Activated CD8-positive, alpha-beta memory T cell treated with anti-CD3 and anti-CD28 coated beads for 24 hours (primary cell): ENCODE measurements around the gene HNRNPU.

Source experiments
- DNase-seq: peaks from one replicate; pipeline ENCODE4 v3.0.0-alpha.2; 2020

Gene HNRNPU

DNA sequence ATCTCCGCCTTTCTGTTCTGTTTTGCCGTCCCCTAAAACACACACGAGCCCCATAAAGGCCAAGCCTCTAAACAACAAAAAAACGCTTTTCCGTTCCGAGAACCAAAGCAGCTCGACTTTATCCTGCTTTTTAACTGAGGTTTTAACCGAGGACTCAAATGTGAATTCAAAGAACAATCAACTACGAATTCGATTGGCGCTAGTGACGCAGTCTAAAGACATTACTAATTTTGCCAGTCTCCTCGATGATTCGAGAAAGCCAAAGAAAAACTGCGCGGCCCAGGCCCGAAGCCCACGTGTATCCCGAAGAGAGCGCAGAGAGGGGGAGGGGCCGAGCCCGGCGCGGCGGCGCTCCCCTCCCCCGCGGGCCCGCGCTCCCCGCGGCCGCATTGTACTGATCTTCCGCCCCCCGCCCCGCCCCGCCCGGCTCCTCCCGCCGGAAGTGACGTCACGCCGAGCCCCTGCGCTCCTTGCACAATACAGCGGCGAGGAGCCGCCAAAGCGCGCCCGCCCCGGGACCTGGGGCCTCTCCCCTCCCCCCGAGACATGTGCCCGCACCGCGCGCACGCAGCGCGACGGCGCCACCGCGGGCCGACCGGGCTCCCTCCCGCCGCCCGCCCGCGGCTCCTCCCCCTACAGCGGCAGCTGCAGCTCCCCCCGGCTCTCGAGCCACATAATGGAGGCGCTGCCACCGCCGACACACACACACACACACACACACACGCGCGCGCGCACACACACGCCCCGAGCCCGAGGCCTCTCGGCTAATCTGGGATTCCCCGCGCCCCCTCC is 1.4 kb downstream of the HNRNPU start:
- peak; percentile 98 for DNase-seq

DNA sequence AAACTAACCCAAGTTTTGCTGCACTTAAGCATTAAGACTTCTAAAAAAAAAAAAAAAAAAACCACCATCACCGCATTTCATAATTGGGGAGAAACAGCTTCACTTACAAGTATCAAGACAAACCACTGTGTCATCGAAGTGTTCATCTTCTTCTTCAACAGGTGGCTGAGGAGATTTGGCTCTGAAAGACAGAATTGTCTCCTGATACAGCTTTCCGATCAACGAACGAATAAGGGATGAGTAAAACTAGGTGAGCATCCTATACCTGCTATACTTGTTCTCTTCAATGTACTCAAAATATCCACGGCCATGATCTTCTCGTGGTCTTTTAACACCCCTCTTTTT is 2.0 kb downstream of the HNRNPU start:
- DNase-seq: no peak

DNA sequence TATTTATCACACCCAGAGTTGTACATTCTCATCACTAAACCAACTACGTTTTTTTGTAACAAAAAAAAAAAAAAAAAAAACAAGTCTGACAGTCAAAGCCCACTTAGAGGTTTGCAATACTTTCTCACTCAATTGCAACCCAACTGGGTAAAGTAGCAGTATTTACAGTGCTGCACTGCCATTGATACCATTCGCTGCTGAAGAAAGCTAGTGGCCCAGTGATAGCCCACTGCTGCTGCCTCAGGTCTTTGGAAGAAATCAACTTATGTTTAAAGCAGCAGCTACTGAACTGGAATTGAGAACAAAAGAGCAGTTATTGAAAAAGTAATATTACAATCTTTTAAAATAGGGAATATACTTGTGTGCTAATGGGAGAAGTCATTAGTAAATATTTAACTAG is 2.7 kb downstream of the HNRNPU start:
- no peak for DNase-seq

DNA sequence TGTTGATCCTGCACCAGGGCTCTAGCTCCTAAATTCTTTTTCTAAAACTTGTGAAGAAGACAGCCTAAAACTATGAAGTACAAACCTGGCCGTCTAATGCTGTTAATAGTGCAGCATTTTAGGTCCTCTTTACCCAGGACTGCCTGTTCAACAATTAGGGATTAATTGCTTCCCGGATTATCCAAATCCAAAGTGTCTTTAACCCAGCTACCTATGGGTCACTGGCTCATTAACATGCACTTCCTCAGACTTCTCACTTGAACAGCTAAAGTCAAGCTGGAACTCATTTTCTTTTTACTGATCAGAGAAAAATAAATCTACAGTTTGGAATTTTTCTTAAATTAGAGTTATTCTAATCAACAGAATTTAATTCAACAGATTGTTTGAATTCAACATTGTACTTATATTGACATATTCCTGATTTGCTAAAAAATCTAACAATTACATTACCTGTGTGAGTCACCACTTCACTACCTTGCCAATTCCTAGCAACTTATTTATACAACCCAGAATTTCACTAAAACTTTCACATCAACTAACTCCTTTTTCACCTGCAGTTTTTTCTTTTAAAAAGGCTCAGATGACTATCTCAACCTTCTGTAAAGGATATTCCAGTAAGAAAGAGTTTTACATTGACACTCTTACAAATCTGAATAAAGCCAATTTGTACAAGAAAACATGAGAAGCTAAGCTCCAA is 3.3 kb downstream of the HNRNPU start:
- no peak for DNase-seq

DNA sequence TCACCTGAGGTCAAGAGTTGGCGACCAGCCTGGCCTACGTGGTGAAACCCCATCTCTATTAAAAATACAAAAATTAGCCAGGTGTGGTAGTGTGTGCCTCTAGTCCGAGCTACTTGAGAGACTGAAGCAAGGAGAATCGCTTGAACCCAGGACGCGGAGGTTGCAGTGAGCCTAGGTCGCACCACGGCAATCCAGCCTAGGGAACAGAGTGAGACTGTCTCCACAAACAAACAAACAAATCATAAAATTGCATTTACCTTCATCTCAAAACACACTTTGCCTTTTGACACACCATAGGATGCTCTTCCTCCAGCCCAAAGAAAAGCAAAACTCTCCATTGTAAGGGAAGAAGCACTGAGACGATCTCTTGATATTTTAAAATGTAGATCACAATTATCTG is 4.3 kb downstream of the HNRNPU start:
- DNase-seq: no peak

DNA sequence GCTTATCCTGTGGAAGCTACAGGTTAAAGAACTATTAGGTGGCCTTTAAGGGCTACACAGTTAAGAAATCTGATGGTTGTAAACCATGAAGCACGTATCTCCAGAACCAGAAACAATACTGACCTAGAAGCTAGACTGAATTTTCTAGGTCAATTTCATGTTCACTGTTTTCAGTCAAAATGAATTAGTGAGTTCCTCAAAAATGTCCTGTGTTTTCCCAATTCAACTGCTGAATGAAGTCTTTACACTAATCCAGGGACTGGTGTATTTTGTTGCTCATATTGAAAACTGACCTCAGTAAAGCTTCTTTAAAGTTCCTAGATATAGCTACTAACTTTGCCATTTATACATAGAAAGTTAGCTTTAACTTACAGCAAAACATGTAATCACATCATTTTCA is 6.0 kb downstream of the HNRNPU start:
- no peak for DNase-seq

DNA sequence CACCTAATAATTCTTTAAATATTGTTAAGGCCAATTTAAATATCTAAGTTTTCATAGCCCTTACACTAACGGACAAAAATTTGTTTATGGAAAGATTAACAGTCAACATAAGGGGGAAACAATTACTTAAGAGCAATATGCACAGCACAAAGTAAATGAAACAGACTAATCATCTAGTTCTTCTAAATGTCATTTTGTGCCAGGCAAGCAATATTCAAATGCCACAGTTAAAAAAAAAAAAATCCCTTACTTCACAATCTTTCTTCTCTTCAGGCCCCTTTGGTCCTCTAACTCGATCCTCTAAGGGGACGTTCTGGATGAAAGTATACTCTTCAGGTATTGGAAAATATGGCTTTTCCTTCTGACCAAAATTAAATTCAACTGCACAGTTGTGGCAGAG is 6.6 kb downstream of the HNRNPU start:
- DNase-seq: no peak

DNA sequence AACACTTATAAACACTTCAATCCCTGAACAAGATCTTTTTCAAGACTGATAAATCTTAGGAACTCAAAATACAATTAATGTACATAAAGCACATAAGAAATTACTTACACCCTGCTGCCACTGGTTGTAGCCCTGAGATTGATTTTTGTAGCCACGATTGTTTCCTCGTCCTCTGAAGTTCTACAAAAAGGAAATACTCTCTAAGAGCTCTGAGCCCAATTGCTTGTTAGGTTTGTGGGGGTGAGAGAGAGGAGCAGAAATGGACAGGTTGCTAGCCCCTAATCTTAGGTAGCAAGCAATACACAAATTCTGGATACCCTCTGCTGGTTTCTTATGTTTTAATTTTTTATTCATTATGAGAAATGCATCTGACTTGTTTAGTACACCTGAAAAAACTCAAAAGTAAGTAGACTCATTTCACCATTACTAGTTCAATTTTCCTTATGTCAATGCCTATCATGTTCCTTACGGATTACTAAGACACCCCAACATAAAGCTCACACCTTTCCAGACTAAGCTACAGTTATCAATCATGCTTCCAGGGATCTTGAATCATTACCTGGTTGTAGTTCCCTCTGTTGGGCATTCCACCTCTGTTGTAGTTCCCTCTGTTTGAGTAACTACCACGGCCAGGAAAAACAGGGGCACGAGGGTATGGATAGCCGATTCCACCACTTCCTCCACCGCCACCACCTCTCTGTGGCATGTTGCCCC is 9.3 kb downstream of the HNRNPU start:
- DNase-seq: no peak

DNA sequence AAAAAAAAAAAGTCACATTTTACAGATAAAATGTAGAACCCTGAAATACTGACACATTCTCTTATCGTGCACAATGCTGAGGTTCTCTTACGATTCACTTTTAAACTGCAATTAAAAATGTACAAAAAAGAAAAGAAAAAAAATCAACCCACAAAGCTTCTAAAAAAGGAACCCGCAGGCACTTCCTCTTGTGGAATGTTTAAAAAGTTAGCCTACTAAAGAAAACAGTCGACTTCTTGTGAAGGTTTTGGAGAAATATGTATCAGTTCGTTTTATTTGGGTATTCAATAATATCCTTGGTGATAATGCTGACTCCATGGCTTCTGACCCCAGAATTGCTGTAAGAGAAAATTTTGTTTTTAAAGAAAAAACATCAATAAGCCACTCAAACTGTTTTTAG is 10.2 kb downstream of the HNRNPU start:
- DNase-seq: no peak

DNA sequence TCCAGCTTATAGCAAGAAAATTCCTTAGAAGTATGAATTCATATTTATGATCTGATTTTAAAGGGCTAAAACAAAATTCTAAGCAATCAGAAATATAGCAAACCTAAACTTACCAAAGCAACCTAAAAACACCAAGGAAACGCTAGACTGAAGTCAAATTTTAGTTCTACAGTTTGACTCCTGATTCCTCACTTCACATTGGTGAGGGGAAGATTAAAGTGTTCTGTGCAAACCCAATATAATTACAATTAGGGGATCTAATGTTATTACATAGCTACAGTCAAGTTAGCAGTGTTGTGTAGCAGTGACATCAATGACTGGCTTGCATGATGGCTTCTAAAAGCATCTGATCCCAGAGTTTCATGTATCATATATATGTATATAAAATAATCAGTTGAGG is 11.6 kb downstream of the HNRNPU start:
- no peak for DNase-seq

DNA sequence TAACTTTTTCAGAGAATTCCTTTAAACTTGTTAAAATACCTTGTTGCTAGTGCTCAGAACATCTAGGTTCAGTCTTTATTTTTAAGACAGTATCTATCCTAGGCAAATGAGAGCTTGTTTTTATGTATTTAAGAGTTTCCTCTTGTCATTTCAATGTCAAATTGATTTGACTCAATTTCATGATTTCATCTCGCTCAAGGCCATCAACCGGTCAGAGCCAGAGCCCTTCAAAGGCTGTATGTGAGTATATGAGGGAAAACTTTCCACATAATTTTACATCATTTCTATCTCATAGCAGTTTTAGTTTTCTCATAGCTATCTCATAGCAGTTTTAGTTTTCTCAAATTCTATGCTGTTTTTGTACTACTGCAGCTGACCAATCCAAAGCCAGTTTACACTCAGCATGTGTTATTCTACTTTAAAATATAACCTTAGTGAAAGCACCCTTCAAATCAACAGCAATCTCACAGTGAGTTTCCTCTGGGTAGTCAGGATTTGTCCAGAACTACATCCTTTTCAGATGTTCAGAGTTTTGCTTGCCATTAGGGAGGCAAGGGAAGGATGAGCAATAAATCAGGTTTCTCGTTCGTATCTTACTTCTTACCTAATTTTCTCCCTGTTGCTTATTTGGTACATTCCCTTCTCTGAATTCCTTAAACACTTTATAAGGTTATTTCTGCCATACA is 12.7 kb downstream of the HNRNPU start:
- DNase-seq: no peak

DNA sequence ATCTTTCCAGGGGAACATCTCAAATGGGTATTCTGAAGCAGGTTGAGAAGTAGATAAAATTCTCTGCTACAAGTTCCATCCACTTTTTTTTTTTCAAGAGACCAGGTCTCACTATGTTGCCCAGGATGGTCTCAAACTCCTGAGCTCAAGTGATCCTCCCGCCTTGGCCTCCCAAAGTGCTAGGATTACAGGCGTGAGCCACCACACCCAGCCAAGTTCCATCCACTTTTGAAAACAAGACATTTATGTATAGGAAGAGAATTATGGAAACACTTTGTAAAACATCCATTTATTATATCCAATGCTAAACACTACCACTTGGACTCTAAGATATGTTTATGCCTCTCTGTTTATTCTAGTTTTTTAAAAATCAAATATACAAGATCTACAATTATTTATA is 13.4 kb downstream of the HNRNPU start:
- no peak for DNase-seq

DNA sequence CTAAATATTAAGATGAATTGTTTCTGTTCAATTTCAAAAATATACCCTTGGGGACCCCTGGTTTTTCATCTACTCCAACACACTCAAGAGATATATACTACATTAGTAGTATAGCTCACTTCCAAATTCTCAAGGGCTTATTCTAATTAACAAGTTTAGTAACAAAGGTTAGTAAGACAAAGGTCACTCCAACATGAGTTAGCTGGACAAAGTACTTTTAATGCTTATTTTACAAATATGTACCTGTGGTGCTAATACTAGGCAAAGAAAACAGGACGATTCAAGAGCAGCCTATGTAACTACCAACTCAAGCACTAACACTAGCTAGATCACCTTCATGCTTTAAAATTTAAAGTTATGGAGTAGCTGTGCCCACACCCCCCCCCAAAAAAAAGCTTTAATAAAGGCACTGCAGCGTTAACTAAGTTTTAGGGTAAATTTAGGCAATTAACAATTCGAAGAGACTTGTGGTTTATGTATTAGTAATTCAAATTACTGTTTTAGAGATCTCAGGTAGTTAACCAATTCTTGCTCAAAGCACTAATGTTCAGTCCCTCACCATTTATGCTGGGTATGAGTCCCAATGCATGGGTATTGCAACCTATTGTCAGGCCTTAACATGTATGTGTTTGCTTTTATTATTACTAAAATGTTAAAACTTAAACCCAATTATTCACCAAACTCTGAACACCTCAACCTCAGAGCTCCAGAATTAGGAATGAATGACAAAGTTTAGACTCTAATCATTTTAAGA is 14.1 kb downstream of the HNRNPU start:
- no peak for DNase-seq

DNA sequence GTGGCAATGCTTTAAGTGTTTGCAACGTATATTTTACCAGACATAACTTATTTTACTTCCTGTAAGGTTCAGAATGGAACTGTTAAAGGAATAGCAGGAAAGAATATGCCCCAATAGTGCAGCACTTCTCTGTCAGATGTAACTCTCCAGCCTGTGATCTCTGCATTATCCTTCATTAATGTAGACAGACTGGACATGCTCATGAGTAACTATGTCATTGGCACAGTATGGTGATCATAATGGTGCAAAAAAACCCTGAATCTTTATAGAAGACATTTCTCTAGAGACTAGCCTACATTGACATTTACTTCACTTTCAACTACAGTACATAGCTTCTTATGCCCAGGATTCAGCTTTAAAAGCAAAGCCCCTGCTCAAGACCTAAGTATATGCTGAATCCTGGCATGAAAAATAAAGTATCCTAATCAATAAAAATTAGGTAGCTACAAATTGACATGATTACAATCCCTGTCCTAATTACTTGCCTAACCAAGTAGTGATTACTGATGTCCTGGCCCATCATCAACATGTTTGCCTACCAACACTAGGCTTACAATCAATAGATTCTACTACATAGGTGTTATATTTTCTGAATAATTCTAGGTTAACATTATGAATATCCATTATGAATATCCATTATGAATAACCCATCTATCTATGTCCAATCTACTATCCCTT is 15.0 kb downstream of the HNRNPU start:
- DNase-seq: no peak

DNA sequence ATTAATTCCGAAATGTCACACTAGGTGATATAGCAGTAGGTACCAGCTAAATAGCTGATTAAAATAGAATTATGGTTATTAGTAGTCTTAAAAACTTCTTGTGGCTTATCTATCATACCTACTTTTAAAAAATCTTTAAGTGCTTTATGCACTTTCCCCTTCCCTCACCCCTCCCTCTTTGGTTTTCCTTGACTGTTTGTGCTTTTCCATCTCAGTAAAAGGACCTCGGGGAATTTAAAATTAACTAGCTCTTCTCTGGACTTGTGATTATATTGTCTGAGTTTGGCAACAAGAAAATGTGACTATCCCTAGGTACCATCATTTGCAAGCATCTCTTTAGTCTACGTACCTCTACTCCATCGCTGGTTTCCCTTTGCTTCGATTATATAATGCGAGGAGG is 17.7 kb downstream of the HNRNPU start:
- no peak for DNase-seq

DNA sequence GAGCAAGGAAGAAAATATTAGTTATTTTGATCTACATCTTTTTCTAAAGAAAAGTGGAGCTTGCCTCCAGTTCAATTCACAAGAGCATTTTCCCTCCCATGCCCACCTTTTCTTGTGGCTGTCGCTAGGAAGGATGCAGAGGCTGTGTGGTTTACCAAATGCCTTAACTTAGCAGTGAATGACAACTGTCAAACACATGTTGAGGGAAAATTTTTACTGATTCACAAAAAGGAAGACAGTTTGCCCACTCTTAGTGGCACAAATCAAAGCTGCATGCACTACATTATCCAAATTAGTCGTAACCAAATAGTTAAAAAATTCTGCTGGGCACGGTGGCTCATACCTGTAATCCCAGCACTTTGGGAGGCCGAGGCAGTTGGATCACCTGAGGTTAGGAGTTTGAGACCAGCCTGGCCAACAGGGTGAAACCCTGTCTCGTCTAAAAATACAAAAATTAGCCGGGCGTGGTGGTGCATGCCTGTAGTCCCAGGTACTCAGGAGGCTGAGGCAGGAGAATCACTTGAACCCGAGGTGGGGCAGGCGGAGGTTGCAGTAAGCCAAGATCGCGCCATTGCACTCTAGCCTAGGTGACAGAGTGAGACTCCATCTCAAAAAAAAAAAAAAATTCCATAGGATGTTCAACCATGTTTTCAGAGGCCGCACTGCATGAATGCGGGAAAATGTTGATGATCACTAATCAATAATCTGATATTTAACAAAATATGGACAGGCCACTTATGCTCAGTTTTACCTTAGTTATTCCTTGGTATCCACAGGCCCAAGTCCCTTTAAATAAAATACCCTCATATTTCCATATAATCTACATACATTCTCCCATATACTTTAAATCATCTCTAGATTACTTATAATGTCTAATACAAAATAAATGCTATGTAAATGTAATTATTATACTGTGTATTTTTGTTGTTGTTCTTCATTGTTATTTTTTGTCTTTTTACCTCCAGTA is 19.9 kb downstream of the HNRNPU start:
- DNase-seq: no peak

DNA sequence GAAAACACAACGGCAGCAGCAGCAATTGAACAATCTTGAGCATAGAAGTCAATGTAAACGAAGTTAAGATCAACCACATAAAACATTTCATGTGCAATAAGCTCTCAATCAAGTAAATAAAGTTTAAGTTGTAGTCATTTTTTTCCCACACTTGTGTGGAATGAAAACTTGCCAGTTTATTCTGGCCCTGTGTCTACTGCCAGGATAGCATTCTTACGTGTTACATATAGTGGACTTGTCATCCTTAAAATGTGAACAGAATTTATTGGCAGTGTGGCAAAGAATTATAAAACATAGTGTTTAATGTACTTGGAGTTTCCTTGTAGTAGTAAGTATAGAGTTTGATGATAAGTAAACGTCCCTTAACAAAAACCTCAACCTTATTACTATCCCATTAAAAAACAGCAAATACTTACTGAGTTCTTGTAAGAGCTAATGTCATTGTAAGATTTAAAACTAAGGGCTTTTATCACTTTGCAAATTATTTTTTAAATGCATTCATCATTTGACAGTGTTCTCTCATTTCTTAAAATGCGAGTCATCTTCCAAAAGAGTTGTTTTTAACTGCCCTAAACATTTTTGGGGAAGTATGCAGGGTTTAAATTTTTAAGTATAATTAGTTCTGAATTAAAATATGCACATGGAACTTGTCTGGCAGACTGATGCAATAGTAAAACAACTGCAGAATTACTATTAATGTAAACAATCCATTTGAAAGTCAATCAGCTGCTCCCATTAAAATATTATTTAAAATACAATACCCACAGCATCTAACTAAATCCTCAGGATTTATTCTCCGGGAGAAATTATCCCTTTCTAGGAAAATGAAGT is 21.0 kb downstream of the HNRNPU start:
- DNase-seq: no peak

DNA sequence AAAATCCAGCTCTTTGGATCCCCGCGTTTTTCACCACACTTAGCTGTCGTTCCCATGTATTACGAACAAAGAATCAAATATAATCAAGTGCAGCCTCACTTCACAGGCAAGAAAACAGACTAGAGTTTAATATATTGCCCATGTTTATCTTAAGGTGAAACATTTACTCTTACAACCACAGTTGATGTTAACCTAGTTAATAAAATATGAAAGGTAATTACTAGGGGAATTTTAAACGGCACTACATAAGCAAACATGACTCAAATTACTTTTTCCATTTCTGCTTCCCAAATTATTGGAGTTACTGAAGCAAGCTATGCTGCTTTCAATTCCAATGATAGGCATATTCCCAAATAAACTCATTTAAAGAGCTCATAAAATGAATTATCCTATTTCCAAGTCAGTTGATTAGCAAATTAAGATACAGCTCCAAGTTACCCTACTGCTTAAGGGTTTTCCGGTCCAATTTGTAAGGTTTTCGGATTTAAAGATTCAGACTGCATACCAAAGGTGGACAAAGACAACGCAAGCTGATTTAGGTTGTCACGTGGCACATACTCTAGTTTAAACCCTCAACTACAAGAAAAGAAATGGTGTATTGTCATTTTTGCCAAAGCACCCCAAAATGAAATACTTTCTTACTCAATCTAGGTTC is 22.9 kb downstream of the HNRNPU start:
- DNase-seq: no peak

DNA sequence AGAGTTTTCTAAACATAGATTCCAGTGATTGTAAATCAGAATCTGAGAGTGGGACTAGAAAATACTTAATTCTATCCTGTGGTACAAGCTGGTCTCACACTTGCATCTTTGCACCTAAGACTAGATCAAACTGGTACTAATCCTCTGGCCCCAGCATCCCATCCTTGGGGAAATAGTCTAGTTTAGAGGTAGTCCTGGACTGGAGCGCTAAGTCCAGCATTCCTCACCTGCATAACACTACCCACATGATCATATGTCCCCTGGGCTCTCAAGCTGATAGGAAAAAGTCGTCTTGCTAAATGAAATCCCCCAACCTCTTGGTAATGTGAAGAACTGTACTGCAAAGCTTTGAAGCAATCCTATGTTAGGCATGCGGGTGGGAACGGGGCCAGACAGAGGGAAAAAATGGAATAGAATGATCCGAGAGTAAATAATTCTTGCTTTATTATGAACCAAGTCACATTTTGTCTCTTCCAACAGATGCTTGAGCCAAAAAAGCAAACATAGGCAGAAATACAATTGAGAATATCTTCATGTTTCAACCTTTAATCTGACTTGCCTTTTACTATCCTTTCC is 24.0 kb downstream of the HNRNPU start:
- no peak for DNase-seq
